ENCODE measurements around the gene ARRB2.

The ARRB2 gene

GRCh38 chr17:4768298-4768697 is 57.9 kb downstream of the ARRB2 start:
- DNase-seq, result no peak

GRCh38 chr17:4769628-4770027 is 59.2 kb downstream of the ARRB2 start:
- no peak for DNase-seq
